GM10266 (cell line): Measurements from ENCODE around the gene PPFIA3.

Experiments used
- DNase-seq: peaks from one replicate; pipeline ENCODE4 v3.0.0; 2012; ENCODE audit errors: extremely low spot score
- CTCF ChIP-seq: IDR thresholded peaks from 2 replicates; pipeline ENCODE4 v1.5.1; 2012; ENCODE audit warnings: mild to moderate bottlenecking, low read depth; ENCODE audit not compliant: control insufficient read depth, insufficient read depth; ENCODE audit errors: missing control alignments

Gene PPFIA3

GRCh38 chr19:49182848-49183375 is 63.6 kb downstream of the PPFIA3 start:
- TF ChIP-seq CTCF = no peak
- no peak for DNase-seq

- TF ChIP-seq CTCF = no peak
- DNase-seq = no peak
Measured at GRCh38 chr19:49186108-49186507, 66.8 kb downstream of the PPFIA3 start.

- TF ChIP-seq CTCF = no peak
- no peak for DNase-seq
Measured at GRCh38 chr19:49188626-49189200, 69.4 kb downstream of the PPFIA3 start.

- TF ChIP-seq CTCF = no peak
- no peak for DNase-seq
Measured at GRCh38 chr19:49189259-49189658, 69.9 kb downstream of the PPFIA3 start.

GRCh38 chr19:49190781-49191180 is 71.4 kb downstream of the PPFIA3 start:
- no peak for TF ChIP-seq CTCF
- no peak for DNase-seq

- DNase-seq = no peak
Measured at GRCh38 chr19:49193822-49194394, 74.6 kb downstream of the PPFIA3 start.

More at GRCh38 chr19:49193822-49194394, 74.6 kb downstream of the PPFIA3 start:
- no peak for TF ChIP-seq CTCF
